K562 (cell line): ENCODE measurements around the gene FARSA. TPM values are rescaled to one million over a fixed set of nuclear protein-coding genes. Genes with fewer than 3 reads are reported as not detected.
A peak's percentile ranks its signal among the peaks of the same experiment; 100 is the strongest.

Experiments
- ATF4 ChIP-seq: fragments of 450-650 bp; formaldehyde crosslinking; IDR thresholded peaks from 2 replicates; pipeline ENCODE4 v1.4.0; 2022; ENCODE audit warnings: mild to moderate bottlenecking, moderate library complexity
- CREB3 ChIP-seq: fragments of 450-650 bp; conservative IDR thresholded peaks from 2 replicates; pipeline ENCODE4 v1.6.1; 2016; ENCODE audit warnings: missing genetic modification characterization, low read depth, mild to moderate bottlenecking, missing compliant biosample characterization, moderate library complexity
- E2F1 ChIP-seq: sonication (generic); formaldehyde crosslinking; IDR thresholded peaks from 2 replicates; pipeline ENCODE4 v1.8.1; 2023; ENCODE audit warnings: mild to moderate bottlenecking, missing genetic modification reagents, moderate library complexity
- E2F4 ChIP-seq: sonication (generic); formaldehyde crosslinking; IDR thresholded peaks from 2 replicates; pipeline ENCODE4 v1.8.0; 2022; ENCODE audit warnings: mild to moderate bottlenecking, low read depth, missing genetic modification reagents
- FOXK1 ChIP-seq: sonication (generic); formaldehyde crosslinking; IDR thresholded peaks from 2 replicates; pipeline ENCODE4 v1.8.0; 2022; ENCODE audit warnings: missing genetic modification reagents, mild to moderate bottlenecking, borderline replicate concordance
- HEY1 ChIP-seq: fragments of 250-450 bp; sonication (Bioruptor Pico); IDR thresholded peaks from 2 replicates; pipeline ENCODE4 v1.5.0; 2020; ENCODE audit warnings: mild to moderate bottlenecking, moderate library complexity, borderline replicate concordance
- KAT7 ChIP-seq: sonication (generic); formaldehyde crosslinking; IDR thresholded peaks from 2 replicates; pipeline ENCODE4 v1.8.0; 2022; ENCODE audit warnings: missing genetic modification reagents, mild to moderate bottlenecking, borderline replicate concordance
- MEIS2 ChIP-seq: fragments of 450-650 bp; IDR thresholded peaks from 2 replicates; pipeline ENCODE4 v1.6.1; 2014; ENCODE audit warnings: mild to moderate bottlenecking; ENCODE audit not compliant: partially characterized antibody
- MITF ChIP-seq: IDR thresholded peaks from 2 replicates; pipeline ENCODE4 v1.6.1; 2014; ENCODE audit warnings: antibody characterized with exemption
- NCOA2 ChIP-seq, 2 experiments: fragments of 450-650 bp; IDR thresholded peaks; 2 replicates each; pipeline ENCODE4 v1.6.1; 2018; ENCODE audit warnings: mild to moderate bottlenecking in 2 of 2, moderate library complexity in 1 of 2; ENCODE audit not compliant: partially characterized antibody in 2 of 2
- SIRT6 ChIP-seq: IDR thresholded peaks from one replicate; pipeline ENCODE4 v1.6.1; 2012; ENCODE audit warnings: low read depth, mild to moderate bottlenecking, control low read depth, inconsistent platforms, low read length, moderate library complexity
- SMAD2 ChIP-seq: fragments of 150-350 bp; IDR thresholded peaks from 2 replicates; pipeline ENCODE4 v1.6.1; 2014; ENCODE audit warnings: low read depth, mild to moderate bottlenecking, low read length
- SREBF1 ChIP-seq: fragments of 150-350 bp; IDR thresholded peaks from 2 replicates; pipeline ENCODE4 v1.6.1; 2014; ENCODE audit warnings: antibody characterized with exemption, low read depth, low read length, borderline replicate concordance
- THRA ChIP-seq: fragments of 450-650 bp; IDR thresholded peaks from 2 replicates; pipeline ENCODE4 v1.6.1; 2017; ENCODE audit warnings: mild to moderate bottlenecking, moderate library complexity
- ZBTB7A ChIP-seq: IDR thresholded peaks from 2 replicates; pipeline ENCODE4 v1.6.1; 2011; ENCODE audit warnings: low read depth, mild to moderate bottlenecking, low read length, moderate library complexity, borderline replicate concordance; ENCODE audit not compliant: control insufficient read depth
- polyA plus RNA-seq, 8 experiments: library from polyadenylated mRNA; depleted of rRNA in 4 of 8; stranded (reverse) in 5 of 8; unstranded in 3 of 8; fragments of >200 nt; fragmentation: Nextera tagmentation in 2 of 8; fragmentation: Illumina TruSeq in 1 of 8; extraction: Ambion mirVana in 2 of 8; extraction: Trizol in 1 of 8; gene quantifications; 2 replicates each; pipeline versions ENCODE4 v1.2.1 to v1.2.3, GENCODE V29; 2011 to 2014; ENCODE audit warnings: inconsistent platforms in 1 of 8, missing spikeins in 1 of 8
- total RNA-seq, 7 experiments: library from RNA; depleted of rRNA in 6 of 7; stranded (reverse); fragments of >200 nt in 6 of 7; fragmentation: Illumina TruSeq in 2 of 7; extraction: Trizol in 2 of 7; gene quantifications; 2 replicates each; pipeline versions ENCODE4 v1.2.1 to v1.2.3, GENCODE V29; 2011 to 2021; ENCODE audit warnings: low replicate concordance in 1 of 7

FARSA gene
- total and polyA plus RNA-seq, 9 of the 15 experiments (the other 6 are each of a cell fraction or from before 2014, with no cell fraction given) = 25.2 to 237 (median 89.6) TPM

- TF ChIP-seq SREBF1 (no peak), THRA (no peak), E2F4 (no peak), KAT7 (CRISPR knock-in tag) (peak; percentile 74), FOXK1 (CRISPR knock-in tag) (0 out of 2 replicates have a peak, but pooled peaks have one; percentile 37), E2F1 (CRISPR knock-in tag) (no peak), ZBTB7A (no peak), NCOA2 (IDR thresholded peaks at IDR 0.05; ENCODE audit: partially characterized antibody in 2 of 2) (no peak), CREB3 (tag) (no peak), MEIS2 (no peak), ATF4 (CRISPR knock-in tag) (no peak), SIRT6 (peak; percentile 48), SMAD2 (no peak), MITF (no peak), HEY1 (CRISPR knock-in tag) (no peak)
Measured at GRCh38 chr19:12939975-12940423, 6.5 kb upstream of the FARSA start (continued).
